Gastrocnemius medialis (tissue), 4 donors: ENCODE measurements around the gene SMARCAL1.
A peak's percentile ranks its signal among the peaks of the same experiment; 100 is the strongest.

Experiments
- POLR2A ChIP-seq, 2 donors: fragments of 450-650 bp; IDR thresholded peaks; one replicate each; pipeline ENCODE4 v1.6.1; 2017; ENCODE audit warnings: antibody characterized with exemption in 2 of 2, mild to moderate bottlenecking in 2 of 2, moderate library complexity in 2 of 2
- TF ChIP-seq, protein P1 (sequence below), 5 experiments: fragments of 450-650 bp in 3 of 5; fragments of 200-600 bp in 2 of 5; sonication (generic) in 2 of 5; IDR thresholded peaks in 4 of 5; conservative IDR thresholded peaks in 1 of 5; 1 replicate in 4 of 5; 2 replicates in 1 of 5; pipeline ENCODE4 v1.5.1; 2016 to 2019; ENCODE audit warnings: antibody characterized with exemption in 5 of 5, mild to moderate bottlenecking in 3 of 5, moderate library complexity in 3 of 5

DNA sequence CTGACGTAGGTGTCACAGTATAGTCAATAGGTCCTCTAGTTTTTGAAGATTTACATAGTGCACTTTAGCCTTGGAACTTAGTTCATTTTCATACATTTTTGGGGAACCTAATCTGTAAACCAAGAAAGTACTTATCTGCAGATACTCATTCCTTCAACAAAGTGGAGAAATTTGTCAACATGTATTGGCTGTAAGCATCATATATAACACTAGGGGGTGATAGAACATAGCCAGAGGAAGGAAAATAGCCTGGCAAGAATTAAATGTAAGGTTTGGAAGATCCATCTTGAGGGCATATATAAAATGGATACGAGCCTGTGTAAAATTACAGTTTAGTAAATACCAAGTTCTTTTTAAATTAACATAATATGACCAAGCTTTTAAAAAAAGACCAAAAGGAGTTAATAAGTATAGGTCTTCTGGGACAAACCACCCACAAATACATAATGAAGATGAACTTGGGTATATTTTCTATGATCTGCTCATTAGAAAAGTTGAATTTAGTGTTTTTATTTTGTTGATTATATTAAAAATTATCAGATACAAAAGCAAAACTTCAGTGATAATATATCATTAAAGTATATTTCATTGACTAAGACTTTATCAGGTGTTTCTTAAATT is 104.6 kb downstream of the SMARCAL1 start:
- TF ChIP-seq, protein P1, sequence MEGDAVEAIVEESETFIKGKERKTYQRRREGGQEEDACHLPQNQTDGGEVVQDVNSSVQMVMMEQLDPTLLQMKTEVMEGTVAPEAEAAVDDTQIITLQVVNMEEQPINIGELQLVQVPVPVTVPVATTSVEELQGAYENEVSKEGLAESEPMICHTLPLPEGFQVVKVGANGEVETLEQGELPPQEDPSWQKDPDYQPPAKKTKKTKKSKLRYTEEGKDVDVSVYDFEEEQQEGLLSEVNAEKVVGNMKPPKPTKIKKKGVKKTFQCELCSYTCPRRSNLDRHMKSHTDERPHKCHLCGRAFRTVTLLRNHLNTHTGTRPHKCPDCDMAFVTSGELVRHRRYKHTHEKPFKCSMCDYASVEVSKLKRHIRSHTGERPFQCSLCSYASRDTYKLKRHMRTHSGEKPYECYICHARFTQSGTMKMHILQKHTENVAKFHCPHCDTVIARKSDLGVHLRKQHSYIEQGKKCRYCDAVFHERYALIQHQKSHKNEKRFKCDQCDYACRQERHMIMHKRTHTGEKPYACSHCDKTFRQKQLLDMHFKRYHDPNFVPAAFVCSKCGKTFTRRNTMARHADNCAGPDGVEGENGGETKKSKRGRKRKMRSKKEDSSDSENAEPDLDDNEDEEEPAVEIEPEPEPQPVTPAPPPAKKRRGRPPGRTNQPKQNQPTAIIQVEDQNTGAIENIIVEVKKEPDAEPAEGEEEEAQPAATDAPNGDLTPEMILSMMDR (IDR thresholded peaks at IDR 0.05 in 4 of 5, conservative IDR thresholded peaks at IDR 0.05 in 1 of 5), result peak; percentile 32 to 67 (median 53)
- no peak for TF ChIP-seq POLR2A (IDR thresholded peaks at IDR 0.05)
